Thyroid gland (tissue), 4 donors: ENCODE results near the gene FOXK1. TPM values are rescaled to one million over a fixed set of nuclear protein-coding genes. Genes with fewer than 3 reads are reported as not detected.

Experiments used
- DNase-seq, 2 donors: peaks; one replicate each; pipeline ENCODE4 v3.0.0-alpha.2; 2019
- H3K27ac ChIP-seq, 3 donors: fragments of 200-600 bp; sonication (generic); 1 replicate in 2 of 3; 2 replicates in 1 of 3; pipeline ENCODE4 v1.5.1; 2016 to 2019; ENCODE audit warnings: mild to moderate bottlenecking in 1 of 3, moderate library complexity in 1 of 3
- H3K27me3 ChIP-seq: fragments of 200-600 bp; sonication (generic); one replicate; pipeline ENCODE4 v1.5.1; 2019
- H3K36me3 ChIP-seq, 2 donors: fragments of 200-600 bp; sonication (generic); one replicate each; pipeline ENCODE4 v1.5.1; 2016 to 2019
- H3K4me1 ChIP-seq, 2 donors: fragments of 200-600 bp; sonication (generic); one replicate each; pipeline ENCODE4 v1.5.1; 2017 to 2019
- H3K4me3 ChIP-seq, 3 donors: fragments of 200-600 bp; sonication (generic); replicated peaks in 1 of 3; 1 replicate in 2 of 3; 2 replicates in 1 of 3; pipeline ENCODE4 v1.5.1; 2016; ENCODE audit warnings: mild to moderate bottlenecking in 1 of 3
- H3K9me3 ChIP-seq: fragments of 200-600 bp; sonication (generic); one replicate; pipeline ENCODE4 v1.5.1; 2017
- CTCF ChIP-seq, 6 experiments: fragments of 200-600 bp in 3 of 6; fragments of 450-650 bp in 3 of 6; sonication (generic) in 3 of 6; IDR thresholded peaks; one replicate each; pipeline ENCODE4 v1.5.1; 2016 to 2019; ENCODE audit warnings: antibody characterized with exemption in 6 of 6, mild to moderate bottlenecking in 2 of 6, inconsistent platforms in 1 of 6, moderate library complexity in 1 of 6
- POLR2A ChIP-seq, 2 donors: fragments of 450-650 bp; IDR thresholded peaks; one replicate each; pipeline ENCODE4 v1.6.1; 2017; ENCODE audit warnings: antibody characterized with exemption in 2 of 2, mild to moderate bottlenecking in 2 of 2, moderate library complexity in 1 of 2
- WGBS, 2 donors: methylation state at CpG; one replicate each; pipeline ENCODE4 v1.1.5; 2017; 5-methylcytosine and 5-hydroxymethylcytosine counted together
- intact Hi-C: fragments of 100-400 bp; cut with DNase I; formaldehyde crosslinking; loops from one replicate; pipeline ENCODE4 v1.15.1; 2023
- total RNA-seq, 4 donors: library from RNA; depleted of rRNA; stranded (reverse); fragments of >200 nt; gene quantifications; one replicate each; pipeline ENCODE4 v1.2.3, GENCODE V29; 2016

The FOXK1 gene
- total RNA-seq, 4 donors from 2014 or later: 15.0 to 33.0 (median 20.7) TPM

GRCh38 chr7:4769761-4770160 is 87.7 kb downstream of the FOXK1 start:
- 16 to 18% methylated on average over 7 of the region's 7 CpGs for WGBS, 2 donors
- H3K27ac ChIP-seq: peak overlapping the region in 2 of 3 donors; percentile 20 to 21
- no peaks in the 10 kb centered on the region for H3K9me3 ChIP-seq
- peak; percentile 60 to 65 for DNase-seq
- H3K27me3 ChIP-seq: no peaks in the 10 kb centered on the region
- H3K4me1 ChIP-seq: peaks cover 7 to 26% of the 10 kb centered on the region in 2 donors
- TF ChIP-seq CTCF (IDR thresholded peaks at IDR 0.05) (no peak), POLR2A (IDR thresholded peaks at IDR 0.05) (no peak)
- intact Hi-C loops: no loop called here
- peaks cover 0 to under 1% of the 10 kb centered on the region in 2 donors for H3K36me3 ChIP-seq
- H3K4me3 ChIP-seq: no peak overlapping the region

GRCh38 chr7:4770886-4771285 is 88.8 kb downstream of the FOXK1 start:
- Histone ChIP-seq H3K9me3 (no peaks in the 10 kb centered on the region), H3K4me3 (no peak overlapping the region), H3K27ac (no peak overlapping the region), H3K27me3 (no peaks in the 10 kb centered on the region), H3K4me1 (peaks cover 8 to 26% of the 10 kb centered on the region in 2 donors), H3K36me3 (no peaks in the 10 kb centered on the region)
- TF ChIP-seq POLR2A (IDR thresholded peaks at IDR 0.05) (no peak), CTCF (IDR thresholded peaks at IDR 0.05) (no peak)
- 87 to 91% methylated on average over 9 of the region's 9 CpGs for WGBS, 2 donors
- DNase-seq: no peak
- intact Hi-C loops: no loop called here

- no peak for TF ChIP-seq POLR2A (IDR thresholded peaks at IDR 0.05)
- TF ChIP-seq CTCF (IDR thresholded peaks at IDR 0.05): no peak
- DNase-seq: no peak
- H3K4me3 ChIP-seq: no peak overlapping the region
- no peaks in the 10 kb centered on the region for H3K27me3 ChIP-seq
- no peaks in the 10 kb centered on the region for H3K36me3 ChIP-seq
- H3K27ac ChIP-seq: no peak overlapping the region
- 100% methylated on average over 1 of the region's 9 CpGs; no CpG with 5 or more reads in 1 of the 2 donors for WGBS, 2 donors
- peaks cover 15 to 28% of the 10 kb centered on the region in 2 donors for H3K4me1 ChIP-seq
- intact Hi-C loops: no loop called here
- H3K9me3 ChIP-seq: no peaks in the 10 kb centered on the region
Measured at GRCh38 chr7:4771737-4772136, 89.6 kb downstream of the FOXK1 start.

- Histone ChIP-seq H3K9me3 (no peaks in the 10 kb centered on the region), H3K4me3 (no peak overlapping the region), H3K4me1 (peaks cover 16 to 32% of the 10 kb centered on the region in 2 donors), H3K27ac (no peak overlapping the region), H3K36me3 (no peaks in the 10 kb centered on the region), H3K27me3 (no peaks in the 10 kb centered on the region)
- WGBS, 2 donors: 96% methylated on average over 6 of the region's 6 CpGs
- intact Hi-C loops: no loop called here
- TF ChIP-seq POLR2A (IDR thresholded peaks at IDR 0.05) (no peak), CTCF (IDR thresholded peaks at IDR 0.05) (no peak)
- no peak for DNase-seq
Measured at GRCh38 chr7:4772306-4772705, 90.2 kb downstream of the FOXK1 start.

- no peak for TF ChIP-seq CTCF (IDR thresholded peaks at IDR 0.05)
- TF ChIP-seq POLR2A (IDR thresholded peaks at IDR 0.05): no peak
- intact Hi-C loops: no loop called here
- Histone ChIP-seq H3K27ac (no peak overlapping the region), H3K4me3 (no peak overlapping the region), H3K4me1 (peaks cover 16 to 34% of the 10 kb centered on the region in 2 donors), H3K27me3 (no peaks in the 10 kb centered on the region), H3K36me3 (no peaks in the 10 kb centered on the region), H3K9me3 (no peaks in the 10 kb centered on the region)
- WGBS, 2 donors: 88 to 90% methylated on average over 12 of the region's 12 CpGs
- no peak for DNase-seq
Measured at GRCh38 chr7:4774007-4774406, 91.9 kb downstream of the FOXK1 start.
